ENCODE measurements around the gene TPST2. TPM values are rescaled to one million over a fixed set of nuclear protein-coding genes. Genes with fewer than 3 reads are reported as not detected.
A peak's percentile ranks its signal among the peaks of the same experiment; 100 is the strongest.

The TPST2 gene
- 52.9 and 61.4 TPM in 2 replicates for total RNA-seq (2014; rRNA removed; shearing (Covaris generic); ENCODE audit: low replicate concordance)

DNA sequence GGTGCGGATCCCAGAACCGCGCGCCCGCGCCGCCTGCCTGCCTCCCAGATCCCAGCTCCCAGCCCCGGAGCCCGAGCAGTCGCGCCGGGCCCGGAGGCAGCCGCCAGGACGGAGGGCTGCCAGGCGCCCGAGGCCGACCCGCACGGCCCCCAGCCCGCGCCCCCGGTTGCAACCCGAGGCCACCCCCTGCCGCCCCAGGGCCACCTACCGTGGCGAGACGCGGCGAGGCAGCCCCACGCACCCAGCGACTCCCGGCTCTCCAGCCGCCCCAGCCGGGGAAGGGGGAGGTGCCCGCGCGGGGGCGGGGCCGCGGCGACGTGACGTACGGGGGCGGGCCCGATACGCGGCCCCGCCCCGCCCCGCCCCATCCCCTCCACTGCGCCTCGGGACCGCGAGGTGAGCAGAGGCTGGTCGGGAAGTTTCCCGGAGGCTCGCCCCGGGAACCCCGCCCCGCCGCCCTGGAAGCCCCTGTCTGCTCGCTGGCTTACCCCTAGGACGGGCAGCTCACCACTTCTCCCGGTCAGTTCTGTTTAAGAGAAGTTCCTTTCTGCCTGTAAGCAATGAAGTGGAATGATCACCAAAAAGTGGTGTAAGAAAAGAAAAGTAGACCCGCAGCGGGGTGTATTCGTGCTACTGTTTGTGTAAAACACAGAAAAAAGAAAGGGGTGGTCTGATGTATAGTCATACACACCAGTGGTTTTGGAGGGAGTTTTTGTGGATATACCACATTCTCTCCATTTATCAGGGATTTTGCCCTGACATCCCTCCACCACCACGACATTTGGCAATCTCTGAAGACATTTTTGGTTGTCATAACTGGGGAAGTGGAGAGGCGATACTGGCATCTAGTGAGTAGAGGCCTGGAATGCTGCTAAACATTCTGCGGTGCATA is at the start of gene TPST2:
TSS of gene TPST2 (minus strand) at position 288 of the 892 bp plus-strand sequence. CDS start 48,502 bp downstream, outside the sequence.
- Histone ChIP-seq H3K4me2 (ENCODE audit: low read depth, low read length, poor library complexity, severe bottlenecking) (peak within 1 kb of the TSS; percentile 83), H3K9me2 (replicated peaks; ENCODE audit: insufficient read depth, low read length) (no peaks in the 10 kb centered on the region), H3K9ac (ENCODE audit: low read length) (peak within 1 kb of the TSS; percentile 82), H3K27me3 (ENCODE audit: low read length) (no peaks in the 10 kb centered on the region), H3K9me3 (ENCODE audit: low read length) (peaks cover 4% of the 10 kb centered on the region), H3K4me3 (ENCODE audit: low read length) (peak within 1 kb of the TSS; percentile 83), H3K27ac (ENCODE audit: low read length) (peak within 1 kb of the TSS; percentile 65), H2AFZ (ENCODE audit: low read length) (peak within 1 kb of the TSS; percentile 72; the same call in 1 of the 2 replicates), H3K4me1 (ENCODE audit: low read length) (peaks cover 27% of the 10 kb centered on the region), H4K20me1 (ENCODE audit: insufficient read depth, low read depth, low read length) (no peaks in the 10 kb centered on the region), H3K79me2 (ENCODE audit: low read length) (peaks cover 43% of the 10 kb centered on the region), H3K36me3 (ENCODE audit: insufficient read depth, low read length) (peaks cover 8% of the 10 kb centered on the region)
- DNase-seq, result peak; percentile 91

- H4K20me1 ChIP-seq (ENCODE audit: insufficient read depth, low read depth, low read length), result no peaks in the 10 kb centered on the region
- H3K4me3 ChIP-seq (ENCODE audit: low read length), result no peak overlapping the region
- H2AFZ ChIP-seq (ENCODE audit: low read length), result no peak overlapping the region
- H3K79me2 ChIP-seq (ENCODE audit: low read length), result no peaks in the 10 kb centered on the region
- no peak for DNase-seq
- H3K9me3 ChIP-seq (ENCODE audit: low read length), result no peaks in the 10 kb centered on the region
- H3K27ac ChIP-seq (ENCODE audit: low read length), result no peak overlapping the region
- H3K27me3 ChIP-seq (ENCODE audit: low read length), result no peaks in the 10 kb centered on the region
- H3K9ac ChIP-seq (ENCODE audit: low read length), result no peak overlapping the region
- H3K4me2 ChIP-seq (ENCODE audit: low read depth, low read length, poor library complexity, severe bottlenecking), result no peak overlapping the region
- no peaks in the 10 kb centered on the region for H3K4me1 ChIP-seq (ENCODE audit: low read length)
- H3K9me2 ChIP-seq (replicated peaks; ENCODE audit: insufficient read depth, low read length), result no peaks in the 10 kb centered on the region
- H3K36me3 ChIP-seq (ENCODE audit: insufficient read depth, low read length), result no peaks in the 10 kb centered on the region
These were observed 46.4 kb upstream of the TPST2 start for GRCh38 chr22:26636296-26636695.

DNA sequence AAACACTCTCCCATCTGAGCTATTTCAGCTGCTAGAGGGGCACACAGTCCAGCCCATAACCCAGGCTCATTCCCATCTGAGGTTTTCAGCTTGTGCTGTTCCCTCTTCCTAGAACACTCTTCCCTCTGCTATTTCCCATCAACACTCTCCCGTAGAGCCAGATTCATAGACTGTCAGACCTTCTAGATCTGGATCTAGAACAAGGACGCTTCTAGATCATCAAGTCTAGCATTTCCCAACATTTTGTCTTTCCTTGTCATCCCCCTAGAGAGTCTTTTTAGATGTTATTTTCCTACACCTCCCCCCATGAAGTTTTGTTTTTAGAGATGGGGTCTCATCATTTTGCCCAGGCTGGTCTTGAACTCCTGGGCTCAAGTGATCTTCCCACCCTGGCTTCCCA is 45.2 kb upstream of the TPST2 start:
- no peaks in the 10 kb centered on the region for H3K27me3 ChIP-seq (ENCODE audit: low read length)
- no peaks in the 10 kb centered on the region for H3K9me3 ChIP-seq (ENCODE audit: low read length)
- DNase-seq, result no peak
- H3K4me3 ChIP-seq (ENCODE audit: low read length), result no peak overlapping the region
- H3K4me2 ChIP-seq (ENCODE audit: low read depth, low read length, poor library complexity, severe bottlenecking), result no peak overlapping the region
- no peaks in the 10 kb centered on the region for H3K9me2 ChIP-seq (replicated peaks; ENCODE audit: insufficient read depth, low read length)
- H2AFZ ChIP-seq (ENCODE audit: low read length), result no peak overlapping the region
- no peaks in the 10 kb centered on the region for H3K36me3 ChIP-seq (ENCODE audit: insufficient read depth, low read length)
- H4K20me1 ChIP-seq (ENCODE audit: insufficient read depth, low read depth, low read length), result no peaks in the 10 kb centered on the region
- no peak overlapping the region for H3K27ac ChIP-seq (ENCODE audit: low read length)
- H3K9ac ChIP-seq (ENCODE audit: low read length), result no peak overlapping the region
- no peaks in the 10 kb centered on the region for H3K4me1 ChIP-seq (ENCODE audit: low read length)
- H3K79me2 ChIP-seq (ENCODE audit: low read length), result no peaks in the 10 kb centered on the region

- H3K9me3 ChIP-seq (ENCODE audit: low read length), result no peaks in the 10 kb centered on the region
- H3K4me3 ChIP-seq (ENCODE audit: low read length), result no peak overlapping the region
- no peak for DNase-seq
- no peaks in the 10 kb centered on the region for H3K27me3 ChIP-seq (ENCODE audit: low read length)
- H3K27ac ChIP-seq (ENCODE audit: low read length), result no peak overlapping the region
- H2AFZ ChIP-seq (ENCODE audit: low read length), result no peak overlapping the region
- no peaks in the 10 kb centered on the region for H3K36me3 ChIP-seq (ENCODE audit: insufficient read depth, low read length)
- no peaks in the 10 kb centered on the region for H3K79me2 ChIP-seq (ENCODE audit: low read length)
- H3K9ac ChIP-seq (ENCODE audit: low read length), result no peak overlapping the region
- H3K4me2 ChIP-seq (ENCODE audit: low read depth, low read length, poor library complexity, severe bottlenecking), result no peak overlapping the region
- no peaks in the 10 kb centered on the region for H3K4me1 ChIP-seq (ENCODE audit: low read length)
- no peaks in the 10 kb centered on the region for H4K20me1 ChIP-seq (ENCODE audit: insufficient read depth, low read depth, low read length)
- H3K9me2 ChIP-seq (replicated peaks; ENCODE audit: insufficient read depth, low read length), result no peaks in the 10 kb centered on the region
These were observed 44.3 kb upstream of the TPST2 start for GRCh38 chr22:26634189-26634588.

DNA sequence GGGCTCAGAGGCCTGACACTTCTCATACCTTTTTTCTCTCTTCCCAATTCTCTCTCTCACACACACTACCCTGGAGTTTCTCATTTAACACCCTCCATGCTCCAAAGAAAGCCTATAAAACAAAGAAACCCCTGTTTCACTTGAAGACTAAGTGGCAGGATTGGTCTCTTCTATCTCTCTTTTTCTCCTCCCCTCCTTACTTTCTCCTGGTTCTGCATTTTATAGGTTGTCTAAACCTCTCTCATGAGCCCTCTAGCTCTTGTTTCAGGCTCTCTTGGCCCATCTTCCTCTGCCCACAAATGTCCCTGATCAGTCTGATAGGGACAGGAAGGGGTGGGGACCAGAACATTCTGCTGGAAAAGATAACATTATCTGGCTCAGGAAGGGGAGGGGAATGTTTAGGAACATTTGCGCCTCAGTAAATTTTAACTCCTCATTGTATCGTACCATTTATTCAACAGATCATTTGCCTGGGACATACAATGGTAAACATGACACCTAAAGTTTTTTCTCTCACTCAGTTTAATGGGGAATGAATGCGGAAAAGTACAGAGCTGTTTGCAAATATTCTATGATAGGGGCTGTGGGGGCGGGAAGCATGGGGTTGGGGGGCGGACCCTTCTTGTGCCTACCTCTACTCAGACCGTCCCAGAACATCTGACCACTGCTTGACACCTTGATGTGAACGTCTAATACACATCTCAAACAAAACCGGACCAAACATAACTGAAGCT is 42.7 kb upstream of the TPST2 start:
- Histone ChIP-seq H4K20me1 (ENCODE audit: insufficient read depth, low read depth, low read length) (no peaks in the 10 kb centered on the region), H3K27me3 (ENCODE audit: low read length) (no peaks in the 10 kb centered on the region), H3K9me2 (replicated peaks; ENCODE audit: insufficient read depth, low read length) (no peaks in the 10 kb centered on the region), H3K9ac (ENCODE audit: low read length) (no peak overlapping the region), H3K4me1 (ENCODE audit: low read length) (no peaks in the 10 kb centered on the region), H3K4me3 (ENCODE audit: low read length) (no peak overlapping the region), H3K27ac (ENCODE audit: low read length) (no peak overlapping the region), H3K9me3 (ENCODE audit: low read length) (no peaks in the 10 kb centered on the region), H3K4me2 (ENCODE audit: low read depth, low read length, poor library complexity, severe bottlenecking) (no peak overlapping the region), H2AFZ (ENCODE audit: low read length) (no peak overlapping the region), H3K36me3 (ENCODE audit: insufficient read depth, low read length) (no peaks in the 10 kb centered on the region), H3K79me2 (ENCODE audit: low read length) (no peaks in the 10 kb centered on the region)
- DNase-seq, result no peak

- H3K79me2 ChIP-seq (ENCODE audit: low read length), result no peaks in the 10 kb centered on the region
- no peaks in the 10 kb centered on the region for H3K4me1 ChIP-seq (ENCODE audit: low read length)
- H2AFZ ChIP-seq (ENCODE audit: low read length), result no peak overlapping the region
- H3K9me3 ChIP-seq (ENCODE audit: low read length), result no peaks in the 10 kb centered on the region
- no peak for DNase-seq
- H3K27ac ChIP-seq (ENCODE audit: low read length), result no peak overlapping the region
- H3K27me3 ChIP-seq (ENCODE audit: low read length), result no peaks in the 10 kb centered on the region
- no peaks in the 10 kb centered on the region for H3K36me3 ChIP-seq (ENCODE audit: insufficient read depth, low read length)
- H3K9me2 ChIP-seq (replicated peaks; ENCODE audit: insufficient read depth, low read length), result no peaks in the 10 kb centered on the region
- H3K4me2 ChIP-seq (ENCODE audit: low read depth, low read length, poor library complexity, severe bottlenecking), result no peak overlapping the region
- no peak overlapping the region for H3K4me3 ChIP-seq (ENCODE audit: low read length)
- no peak overlapping the region for H3K9ac ChIP-seq (ENCODE audit: low read length)
- no peaks in the 10 kb centered on the region for H4K20me1 ChIP-seq (ENCODE audit: insufficient read depth, low read depth, low read length)
These were observed 41.4 kb upstream of the TPST2 start for GRCh38 chr22:26631282-26631681.

GRCh38 chr22:26629988-26630761 is 40.2 kb upstream of the TPST2 start:
- Histone ChIP-seq H3K79me2 (ENCODE audit: low read length) (no peaks in the 10 kb centered on the region), H3K4me1 (ENCODE audit: low read length) (no peaks in the 10 kb centered on the region), H3K9me2 (replicated peaks; ENCODE audit: insufficient read depth, low read length) (no peaks in the 10 kb centered on the region), H3K27ac (ENCODE audit: low read length) (no peak overlapping the region), H3K9ac (ENCODE audit: low read length) (no peak overlapping the region), H3K4me2 (ENCODE audit: low read depth, low read length, poor library complexity, severe bottlenecking) (no peak overlapping the region), H3K4me3 (ENCODE audit: low read length) (no peak overlapping the region), H3K36me3 (ENCODE audit: insufficient read depth, low read length) (no peaks in the 10 kb centered on the region), H3K9me3 (ENCODE audit: low read length) (no peaks in the 10 kb centered on the region), H3K27me3 (ENCODE audit: low read length) (no peaks in the 10 kb centered on the region), H2AFZ (ENCODE audit: low read length) (no peak overlapping the region), H4K20me1 (ENCODE audit: insufficient read depth, low read depth, low read length) (no peaks in the 10 kb centered on the region)
- no peak for DNase-seq

DNA sequence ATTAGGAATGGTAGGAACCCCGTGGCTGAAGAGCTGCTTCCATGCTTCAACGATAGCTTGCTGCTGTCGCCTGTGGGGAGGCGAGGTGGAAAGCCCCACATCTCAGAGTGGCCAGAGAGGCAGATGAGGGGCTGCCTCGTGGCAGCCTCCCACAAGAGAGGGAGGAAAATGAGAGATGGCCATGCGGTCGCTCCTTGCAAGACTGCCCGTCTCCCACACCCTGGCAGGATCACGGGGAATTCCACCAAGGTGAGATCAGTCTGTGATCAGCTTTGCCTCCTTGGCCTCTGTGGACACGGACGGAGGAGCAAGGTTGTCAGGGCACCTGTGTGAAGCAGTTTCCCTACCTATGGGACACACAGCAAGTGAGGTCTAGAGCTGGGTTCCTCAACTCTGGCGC is 34.9 kb upstream of the TPST2 start:
- H3K9me3 ChIP-seq (ENCODE audit: low read length), result no peaks in the 10 kb centered on the region
- no peak overlapping the region for H3K4me3 ChIP-seq (ENCODE audit: low read length)
- no peaks in the 10 kb centered on the region for H3K9me2 ChIP-seq (replicated peaks; ENCODE audit: insufficient read depth, low read length)
- DNase-seq, result no peak
- no peak overlapping the region for H2AFZ ChIP-seq (ENCODE audit: low read length)
- H3K27me3 ChIP-seq (ENCODE audit: low read length), result no peaks in the 10 kb centered on the region
- H3K79me2 ChIP-seq (ENCODE audit: low read length), result no peaks in the 10 kb centered on the region
- H3K36me3 ChIP-seq (ENCODE audit: insufficient read depth, low read length), result no peaks in the 10 kb centered on the region
- no peak overlapping the region for H3K4me2 ChIP-seq (ENCODE audit: low read depth, low read length, poor library complexity, severe bottlenecking)
- no peak overlapping the region for H3K27ac ChIP-seq (ENCODE audit: low read length)
- H3K4me1 ChIP-seq (ENCODE audit: low read length), result no peaks in the 10 kb centered on the region
- no peaks in the 10 kb centered on the region for H4K20me1 ChIP-seq (ENCODE audit: insufficient read depth, low read depth, low read length)
- H3K9ac ChIP-seq (ENCODE audit: low read length), result no peak overlapping the region

All from Karpas-422 (cell line).